HG02852 (cell line): Measurements from ENCODE around the gene DPH5.
A peak's percentile ranks its signal among the peaks of the same experiment; 100 is the strongest.
"Not testable (repeated sequence)": the region's sequence is repeated elsewhere in the genome, so short reads cannot be mapped to it uniquely, and the experiment has no call there.

Experiments used
- ATAC-seq: cut with Tn5 transposase; IDR thresholded peaks from one replicate; pipeline ENCODE4 v1.9.1; 2021; ENCODE audit warnings: mild to moderate bottlenecking, moderate library complexity; ENCODE audit not compliant: unreplicated experiment

Gene DPH5, protein sequence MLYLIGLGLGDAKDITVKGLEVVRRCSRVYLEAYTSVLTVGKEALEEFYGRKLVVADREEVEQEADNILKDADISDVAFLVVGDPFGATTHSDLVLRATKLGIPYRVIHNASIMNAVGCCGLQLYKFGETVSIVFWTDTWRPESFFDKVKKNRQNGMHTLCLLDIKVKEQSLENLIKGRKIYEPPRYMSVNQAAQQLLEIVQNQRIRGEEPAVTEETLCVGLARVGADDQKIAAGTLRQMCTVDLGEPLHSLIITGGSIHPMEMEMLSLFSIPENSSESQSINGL

GRCh38 chr1:101025657-101026429, at the start of gene DPH5:
DPH5 (minus strand) TSS chr1:101025784; CDS start chr1:101025443, 341 bp downstream.
- peak; percentile 78 for ATAC-seq

DNA sequence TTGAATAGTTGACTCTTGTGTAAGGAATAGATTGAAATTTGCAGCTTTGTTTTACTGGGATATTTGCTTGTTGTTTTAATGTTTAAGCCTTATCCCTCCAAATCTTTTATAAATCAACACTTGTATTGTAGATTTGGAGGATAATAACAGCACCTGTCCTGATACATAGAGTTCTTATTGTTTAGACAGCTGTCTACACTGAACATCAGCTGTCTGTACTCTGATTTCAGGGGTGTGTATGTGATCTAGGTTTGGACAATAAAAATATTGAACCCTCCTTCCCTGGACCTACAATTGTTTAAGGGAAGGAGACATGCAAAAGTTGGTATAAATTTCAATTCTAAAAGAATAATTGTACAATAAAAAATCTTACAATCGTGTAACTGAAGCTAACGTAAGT, 48.3 kb upstream of the DPH5 start:
- no peak for ATAC-seq

- ATAC-seq, result no peak
Measured at GRCh38 chr1:101071470-101071891, 45.9 kb upstream of the DPH5 start.

- ATAC-seq, result no peak
Measured at GRCh38 chr1:101069158-101069557, 43.6 kb upstream of the DPH5 start.

DNA sequence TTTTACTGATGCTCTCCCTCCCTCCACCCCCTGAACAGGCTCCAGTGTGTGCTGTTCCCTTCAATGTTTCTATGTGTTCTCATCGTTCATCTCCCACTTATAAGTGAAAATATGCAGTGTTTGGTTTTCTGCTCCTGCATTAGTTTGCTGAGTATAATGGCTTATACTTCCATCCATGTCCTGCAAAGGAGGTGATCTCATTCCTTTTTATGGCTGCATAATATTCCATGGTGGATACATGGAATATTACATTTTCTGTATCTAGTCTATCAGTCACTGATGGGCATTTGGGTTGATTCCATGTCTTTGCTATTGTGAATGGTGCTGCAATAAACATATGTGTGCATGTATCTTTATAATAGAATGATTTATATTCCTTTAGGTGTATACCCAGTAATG, 41.4 kb upstream of the DPH5 start:
- not testable (repeated sequence) for ATAC-seq

DNA sequence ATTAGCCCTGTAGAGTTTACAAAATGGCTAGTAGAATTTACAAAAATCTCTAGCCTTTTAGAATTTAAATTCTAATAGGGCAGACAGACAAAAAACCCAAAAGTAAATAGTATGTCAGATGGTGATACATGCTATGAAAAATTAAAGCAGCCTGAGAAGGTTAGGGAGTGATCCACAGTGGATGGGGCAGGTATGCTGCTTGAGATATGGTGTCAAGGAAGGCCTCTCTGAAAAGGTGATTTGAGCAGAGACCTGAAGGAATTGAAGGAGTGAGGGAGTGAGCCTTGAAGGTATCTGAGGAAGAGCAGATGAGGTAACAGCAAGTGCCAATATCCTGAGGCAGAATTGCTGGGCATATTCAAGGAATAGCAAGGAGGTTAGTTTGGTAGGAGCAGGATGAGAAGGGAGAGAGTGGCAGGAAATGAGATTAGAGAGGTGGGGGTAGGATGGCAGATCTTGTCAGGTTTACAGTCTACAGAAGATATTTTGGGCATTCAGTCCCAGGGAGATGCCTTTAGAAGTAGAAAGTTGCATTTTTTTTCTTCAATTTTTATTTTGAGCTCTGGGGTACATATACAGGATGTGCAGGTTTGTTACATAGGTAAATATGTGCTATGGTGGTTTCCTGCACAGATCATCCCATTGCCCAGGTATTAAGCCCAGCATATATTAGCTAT, 40.8 kb upstream of the DPH5 start:
- no peak for ATAC-seq

DNA sequence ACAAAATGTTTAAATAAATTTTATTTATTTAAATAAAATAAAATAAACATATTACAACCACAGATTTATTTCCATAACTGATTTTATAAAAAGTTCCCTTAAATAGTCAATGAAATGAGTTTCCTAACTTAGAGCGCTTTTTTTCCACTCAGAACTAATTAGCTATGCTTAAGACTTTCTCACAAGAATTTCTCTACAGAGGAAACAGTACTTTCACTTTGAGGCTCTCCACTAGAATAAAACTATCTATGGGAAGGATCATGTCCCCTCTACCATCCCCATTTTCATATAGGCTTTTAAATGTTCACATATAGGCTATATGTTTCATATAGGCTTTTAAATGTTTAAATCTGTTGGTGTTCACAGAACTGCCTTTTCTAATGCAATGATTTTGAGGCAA, 40.0 kb upstream of the DPH5 start:
- ATAC-seq, result no peak

GRCh38 chr1:101064697-101065096, 39.1 kb upstream of the DPH5 start:
- ATAC-seq, result no peak

DNA sequence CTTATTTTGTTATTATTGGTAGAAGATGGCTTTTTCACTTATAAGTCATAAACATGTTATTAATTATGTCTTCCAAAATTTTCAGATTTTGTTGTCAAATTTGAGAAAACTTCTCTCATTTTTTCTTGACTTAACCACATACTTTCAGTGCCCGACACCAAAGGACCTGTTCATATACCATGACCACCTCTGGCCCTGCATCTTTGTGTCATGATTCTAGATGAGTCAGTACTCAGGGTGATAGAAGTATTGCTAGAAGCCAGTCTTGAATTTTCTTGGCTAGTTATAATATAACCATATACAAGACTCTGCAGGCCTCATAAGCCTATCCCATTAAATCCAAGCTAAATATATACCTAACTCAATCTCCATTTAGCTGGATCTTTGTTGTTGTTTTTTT, 35.4 kb upstream of the DPH5 start:
- peak; percentile 83 for ATAC-seq

- no peak for ATAC-seq
Measured at GRCh38 chr1:101059945-101060542, 34.5 kb upstream of the DPH5 start.

DNA sequence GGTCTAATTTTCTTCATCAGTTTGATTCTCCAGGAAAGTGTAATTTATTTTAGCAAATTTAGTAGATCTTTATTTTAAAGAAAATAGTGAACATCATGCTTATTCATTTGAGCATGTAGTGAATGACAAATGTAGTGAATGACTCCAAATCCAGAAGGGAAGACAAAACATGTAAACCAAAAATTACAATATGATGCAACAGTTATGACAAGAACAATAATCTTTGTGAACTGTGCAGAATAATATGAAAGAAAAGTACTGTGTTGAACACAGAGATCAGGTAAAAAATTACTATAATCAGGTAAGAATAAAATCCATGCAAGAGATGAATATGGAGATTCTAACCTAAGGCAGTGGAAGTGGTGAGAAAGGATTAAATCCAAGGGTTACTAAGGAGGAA, 30.0 kb upstream of the DPH5 start:
- ATAC-seq, result no peak

DNA sequence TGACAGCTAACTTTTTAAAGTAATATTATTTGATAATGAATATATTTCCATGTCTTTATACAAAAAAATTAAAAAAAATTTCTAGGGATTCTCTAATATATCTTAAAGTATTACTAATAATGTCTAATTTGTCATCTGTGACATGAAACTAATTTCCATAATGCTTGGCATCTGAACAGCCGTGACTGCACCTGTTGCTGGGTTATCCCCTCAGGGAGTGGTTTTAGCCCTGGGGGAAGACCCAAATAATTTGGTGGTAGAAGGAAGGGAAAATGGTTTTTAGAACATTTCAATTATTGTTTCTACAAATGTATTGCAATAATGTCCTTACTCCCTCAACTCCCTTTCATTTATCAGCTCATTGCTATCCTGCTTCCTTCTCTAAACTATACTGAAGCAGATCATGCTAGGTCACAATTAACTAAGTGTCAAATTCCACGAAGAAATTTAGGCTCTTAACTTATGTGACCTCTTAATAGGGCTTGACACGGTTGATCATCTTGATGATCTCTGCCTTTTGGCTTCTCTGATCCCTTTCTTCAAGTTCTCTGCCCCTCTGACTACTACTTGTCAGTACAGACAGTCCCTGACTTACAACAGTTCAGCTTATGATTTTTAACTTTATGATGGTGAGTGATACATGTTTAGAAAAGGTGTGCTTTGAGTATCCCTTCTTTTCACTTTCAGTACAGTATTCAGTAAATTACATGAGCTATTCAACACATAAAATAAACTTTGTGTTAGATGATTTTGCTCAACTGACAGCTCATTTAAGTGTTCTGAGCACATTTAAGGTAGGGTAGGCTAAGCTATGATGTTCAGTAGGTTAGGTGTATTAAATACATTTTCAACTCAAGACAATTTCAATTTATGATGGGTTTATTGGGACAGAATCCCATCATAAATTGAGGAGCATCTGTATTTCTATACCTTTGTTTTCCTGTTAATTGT, 26.4 kb upstream of the DPH5 start:
- peak; percentile 87 for ATAC-seq

GRCh38 chr1:101050869-101051268, 25.3 kb upstream of the DPH5 start:
- ATAC-seq, result no peak

DNA sequence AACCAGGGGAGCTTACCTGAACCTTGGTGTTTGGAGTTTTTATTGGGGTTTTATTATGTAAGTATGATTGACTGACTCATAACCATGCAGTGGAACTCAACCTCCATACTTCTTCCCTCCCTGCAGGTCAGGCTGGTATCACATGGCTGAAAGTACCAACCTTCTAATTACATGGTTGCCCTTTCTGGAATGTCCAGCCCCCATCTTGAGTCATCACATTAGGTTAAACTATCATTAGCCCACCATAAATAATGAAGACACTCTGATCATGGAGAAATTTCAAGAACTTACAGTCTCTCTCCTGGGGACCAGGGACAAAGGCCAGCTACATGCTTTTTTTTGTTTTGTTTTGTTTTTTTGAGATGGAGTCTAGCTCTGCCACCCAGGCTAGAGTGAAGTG, 19.2 kb upstream of the DPH5 start:
- ATAC-seq, result no peak

DNA sequence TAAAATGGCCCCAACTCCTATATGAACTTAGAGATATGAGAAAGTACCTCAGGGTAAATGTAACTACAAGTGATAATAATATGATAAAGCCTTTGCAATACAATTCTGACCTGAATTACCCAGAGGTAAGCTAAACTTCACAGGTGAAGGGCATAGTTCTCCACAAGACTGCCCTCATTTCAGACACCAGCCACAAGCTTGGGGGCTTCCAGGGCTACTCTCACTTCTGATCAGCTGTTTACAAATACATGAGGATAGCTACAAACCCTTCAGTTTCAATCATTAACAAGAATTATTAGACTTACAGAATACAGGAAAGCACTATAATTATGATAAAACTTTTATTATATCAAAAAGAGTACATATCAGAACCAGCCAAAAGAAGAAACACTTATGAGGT, 18.7 kb upstream of the DPH5 start:
- no peak for ATAC-seq

DNA sequence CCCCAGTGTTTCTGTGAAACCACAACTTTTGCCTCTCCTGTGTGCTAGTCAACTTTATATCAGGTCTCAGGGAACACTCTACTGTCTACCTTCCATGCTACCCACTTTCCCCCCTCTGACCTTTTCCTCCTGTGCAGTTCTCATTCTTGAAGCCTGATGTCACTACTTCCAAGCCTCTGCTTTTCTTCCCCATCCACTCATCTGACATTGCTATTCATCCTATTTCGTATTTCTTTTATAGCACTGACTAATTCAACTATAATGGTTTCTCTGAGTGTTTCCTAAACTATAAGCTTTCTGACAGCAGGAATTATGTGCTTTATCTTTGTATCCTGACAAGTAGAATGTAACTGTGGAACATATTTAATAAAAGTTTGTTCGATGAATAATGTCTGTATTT, 18.2 kb upstream of the DPH5 start:
- ATAC-seq, result no peak

DNA sequence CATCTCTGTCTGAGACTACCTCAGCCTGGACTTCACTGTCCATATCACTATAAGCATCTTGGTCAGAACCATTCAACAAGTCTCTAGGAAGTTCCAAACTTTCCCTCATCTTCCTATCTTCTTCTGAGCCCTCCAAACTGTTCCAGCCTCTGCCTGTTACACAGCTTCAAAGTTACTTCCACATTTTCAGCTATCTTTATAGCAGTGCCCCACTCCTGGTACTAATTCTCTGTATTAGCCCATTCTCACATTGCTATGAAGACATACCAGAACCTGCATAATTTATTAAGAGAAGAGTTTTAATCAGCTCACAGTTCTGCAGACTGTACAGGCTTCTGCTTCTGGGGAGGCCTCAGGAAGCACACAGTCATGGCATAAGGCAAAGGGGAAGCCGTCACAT, 15.7 kb upstream of the DPH5 start:
- no peak for ATAC-seq

DNA sequence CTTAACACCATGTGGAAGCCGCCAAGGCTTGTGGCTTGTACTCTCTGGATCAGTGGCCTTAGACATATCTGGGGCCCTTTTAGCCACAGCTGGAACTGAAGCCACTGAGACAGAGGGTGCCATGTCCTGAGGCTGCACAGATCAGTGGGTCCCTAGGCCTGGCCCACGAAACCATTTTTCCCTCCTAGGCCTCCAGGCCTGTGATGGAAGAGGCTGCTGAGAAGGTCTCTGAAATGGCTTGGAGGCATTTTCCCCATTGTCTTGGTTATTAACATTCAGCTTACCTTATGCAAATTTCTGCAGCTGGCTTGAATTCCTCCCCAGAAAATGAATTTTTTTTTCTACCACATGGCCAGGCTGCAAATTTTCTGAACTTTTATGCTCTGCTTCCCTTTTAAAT, 15.1 kb upstream of the DPH5 start:
- no peak for ATAC-seq

GRCh38 chr1:101039245-101039644, 13.7 kb upstream of the DPH5 start:
- no peak for ATAC-seq

DNA sequence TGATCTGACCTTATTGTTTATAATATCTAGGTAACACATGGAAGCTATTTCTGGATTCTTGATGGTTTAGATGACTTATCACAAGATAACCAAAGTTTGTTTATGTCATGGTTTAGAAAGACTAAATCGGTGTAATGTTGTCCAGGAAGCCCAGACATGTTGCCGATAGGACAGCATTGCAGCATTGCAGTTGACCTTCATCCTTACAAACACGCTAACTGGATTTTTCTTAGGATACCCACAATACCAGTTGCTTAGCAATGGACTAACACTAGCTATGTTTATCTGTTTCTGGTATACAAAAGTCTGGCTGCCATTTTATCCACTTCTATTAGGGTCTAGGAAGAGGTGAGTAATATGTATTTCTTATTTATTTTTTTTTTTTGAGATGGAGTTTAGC, 11.7 kb upstream of the DPH5 start:
- ATAC-seq, result no peak
